ENCODE data around the gene KCNQ1.

The KCNQ1 gene

GRCh38 chr11:2466869-2467694, 22.3 kb downstream of the KCNQ1 start:
- Histone ChIP-seq H3F3A (ENCODE audit: insufficient read depth) (peaks cover 11% of the 10 kb centered on the region), H3K9me2 (replicated peaks; ENCODE audit: insufficient read depth, low read length) (no peaks in the 10 kb centered on the region), H3K4me3 (ENCODE audit: insufficient read depth, low read length, poor library complexity, severe bottlenecking) (no peak overlapping the region), H3K36me3 (ENCODE audit: low read length) (no peaks in the 10 kb centered on the region), H3K27ac (ENCODE audit: low read depth, low read length) (peak overlapping the region; percentile 12), H3K4me2 (ENCODE audit: low read depth, low read length, poor library complexity, severe bottlenecking) (peak overlapping the region; percentile 32), H2AFZ (ENCODE audit: low read depth, low read length, severe bottlenecking) (no peak overlapping the region), H3K9me3 (ENCODE audit: insufficient read depth, low read length) (no peaks in the 10 kb centered on the region), H3K27me3 (ENCODE audit: low read length) (no peaks in the 10 kb centered on the region), H3K9ac (ENCODE audit: low read length) (peak overlapping the region; percentile 10; the same call in 1 of the 2 replicates), H4K20me1 (ENCODE audit: low read depth, low read length) (no peaks in the 10 kb centered on the region), H3K79me2 (ENCODE audit: insufficient read depth, low read length) (no peaks in the 10 kb centered on the region)
- TF ChIP-seq CTCF (IDR thresholded peaks at IDR 0.05; ENCODE audit: insufficient read depth, low read length, poor library complexity, severe bottlenecking) = no peak
- no peak for TF ChIP-seq EZH2phosphoT487 (conservative IDR thresholded peaks at IDR 0.05; ENCODE audit: low read length)

- no peaks in the 10 kb centered on the region for H4K20me1 ChIP-seq (ENCODE audit: low read depth, low read length)
- no peak overlapping the region for H3K4me2 ChIP-seq (ENCODE audit: low read depth, low read length, poor library complexity, severe bottlenecking)
- no peaks in the 10 kb centered on the region for H3K27me3 ChIP-seq (ENCODE audit: low read length)
- no peak overlapping the region for H2AFZ ChIP-seq (ENCODE audit: low read depth, low read length, severe bottlenecking)
- H3K9me2 ChIP-seq (replicated peaks; ENCODE audit: insufficient read depth, low read length) = no peaks in the 10 kb centered on the region
- no peaks in the 10 kb centered on the region for H3K79me2 ChIP-seq (ENCODE audit: insufficient read depth, low read length)
- H3K36me3 ChIP-seq (ENCODE audit: low read length) = no peaks in the 10 kb centered on the region
- H3K27ac ChIP-seq (ENCODE audit: low read depth, low read length) = no peak overlapping the region
- no peaks in the 10 kb centered on the region for H3K9me3 ChIP-seq (ENCODE audit: insufficient read depth, low read length)
- no peak overlapping the region for H3K4me3 ChIP-seq (ENCODE audit: insufficient read depth, low read length, poor library complexity, severe bottlenecking)
- peaks cover 5% of the 10 kb centered on the region; the same call in 1 of the 2 replicates for H3F3A ChIP-seq (ENCODE audit: insufficient read depth)
- TF ChIP-seq EZH2phosphoT487 (conservative IDR thresholded peaks at IDR 0.05; ENCODE audit: low read length) (no peak), CTCF (IDR thresholded peaks at IDR 0.05; ENCODE audit: insufficient read depth, low read length, poor library complexity, severe bottlenecking) (no peak)
- H3K9ac ChIP-seq (ENCODE audit: low read length) = no peak overlapping the region
Measured at GRCh38 chr11:2467695-2468055, 22.9 kb downstream of the KCNQ1 start.

GRCh38 chr11:2468363-2469235, 23.8 kb downstream of the KCNQ1 start:
- H3K4me2 ChIP-seq (ENCODE audit: low read depth, low read length, poor library complexity, severe bottlenecking) = no peak overlapping the region
- no peak overlapping the region for H3K4me3 ChIP-seq (ENCODE audit: insufficient read depth, low read length, poor library complexity, severe bottlenecking)
- no peaks in the 10 kb centered on the region for H4K20me1 ChIP-seq (ENCODE audit: low read depth, low read length)
- no peaks in the 10 kb centered on the region for H3K9me3 ChIP-seq (ENCODE audit: insufficient read depth, low read length)
- H3K79me2 ChIP-seq (ENCODE audit: insufficient read depth, low read length) = no peaks in the 10 kb centered on the region
- no peak overlapping the region for H3K9ac ChIP-seq (ENCODE audit: low read length)
- H3K27me3 ChIP-seq (ENCODE audit: low read length) = no peaks in the 10 kb centered on the region
- H3K36me3 ChIP-seq (ENCODE audit: low read length) = no peaks in the 10 kb centered on the region
- no peak overlapping the region for H2AFZ ChIP-seq (ENCODE audit: low read depth, low read length, severe bottlenecking)
- TF ChIP-seq CTCF (IDR thresholded peaks at IDR 0.05; ENCODE audit: insufficient read depth, low read length, poor library complexity, severe bottlenecking) (no peak), EZH2phosphoT487 (conservative IDR thresholded peaks at IDR 0.05; ENCODE audit: low read length) (no peak)
- no peak overlapping the region for H3K27ac ChIP-seq (ENCODE audit: low read depth, low read length)
- no peaks in the 10 kb centered on the region for H3F3A ChIP-seq (ENCODE audit: insufficient read depth)
- H3K9me2 ChIP-seq (replicated peaks; ENCODE audit: insufficient read depth, low read length) = no peaks in the 10 kb centered on the region
